Testis (tissue), 2 donors: ENCODE data around the gene SEPSECS.

Experiments
- CTCF ChIP-seq, 3 experiments: fragments of 450-650 bp in 2 of 3; fragments of 200-600 bp in 1 of 3; sonication (generic) in 1 of 3; IDR thresholded peaks; one replicate each; pipeline ENCODE4 v1.5.1; 2016 to 2019; ENCODE audit warnings: antibody characterized with exemption in 3 of 3, mild to moderate bottlenecking in 2 of 3, moderate library complexity in 1 of 3
- POLR2A ChIP-seq: fragments of 450-650 bp; IDR thresholded peaks from one replicate; pipeline ENCODE4 v1.6.1; 2017; ENCODE audit warnings: antibody characterized with exemption, mild to moderate bottlenecking, moderate library complexity

GRCh38 chr4:25155947-25156346 is 4.3 kb downstream of the SEPSECS start:
- TF ChIP-seq POLR2A (no peak), CTCF (IDR thresholded peaks at IDR 0.05) (no peak)
